MM.1S (cell line): ENCODE data around the gene ADAMTS2.

Experiments
- DNase-seq: peaks from one replicate; pipeline ENCODE4 v3.0.0-alpha.2; 2015
- H2AFZ ChIP-seq: fragments of 300-600 bp; sonication (generic); 2 replicates; pipeline ENCODE4 v1.6.0; 2016; ENCODE audit warnings: antibody characterized with exemption, low read length
- H3F3A ChIP-seq: fragments of 300-600 bp; sonication (generic); 2 replicates; pipeline ENCODE4 v1.6.1; 2016; ENCODE audit warnings: mild to moderate bottlenecking, antibody characterized with exemption, low read length, moderate library complexity, mixed read lengths; ENCODE audit not compliant: insufficient read depth
- H3K27ac ChIP-seq: fragments of 300-600 bp; sonication (generic); 2 replicates; pipeline ENCODE4 v1.5.1; 2016; ENCODE audit warnings: mild to moderate bottlenecking, low read length
- H3K27me3 ChIP-seq: fragments of 300-600 bp; sonication (generic); replicated peaks from 2 replicates; pipeline ENCODE4 v1.6.0; 2016; ENCODE audit warnings: low read length; ENCODE audit not compliant: insufficient read depth
- H3K36me3 ChIP-seq: fragments of 300-600 bp; sonication (generic); replicated peaks from 2 replicates; pipeline ENCODE4 v1.6.1; 2016; ENCODE audit warnings: mild to moderate bottlenecking, low read length, mixed read lengths; ENCODE audit not compliant: insufficient read depth
- H3K4me1 ChIP-seq: fragments of 300-600 bp; sonication (generic); 2 replicates; pipeline ENCODE4 v1.6.1; 2016; ENCODE audit warnings: low read length, mixed read lengths
- H3K4me2 ChIP-seq: fragments of 300-600 bp; sonication (generic); 2 replicates; pipeline ENCODE4 v1.6.0; 2016; ENCODE audit warnings: low read depth, low read length
- H3K4me3 ChIP-seq: fragments of 300-600 bp; sonication (generic); 2 replicates; pipeline ENCODE4 v1.5.1; 2016; ENCODE audit warnings: low read length, mixed read lengths
- H3K79me2 ChIP-seq: fragments of 300-600 bp; sonication (generic); 2 replicates; pipeline ENCODE4 v1.6.1; 2016; ENCODE audit warnings: mixed run types, low read length, mixed read lengths
- H3K9ac ChIP-seq: fragments of 300-600 bp; sonication (generic); 2 replicates; pipeline ENCODE4 v1.6.1; 2016; ENCODE audit warnings: low read length, mixed read lengths
- H3K9me2 ChIP-seq: fragments of 300-600 bp; sonication (generic); replicated peaks from 2 replicates; pipeline ENCODE4 v1.6.1; 2016; ENCODE audit warnings: mild to moderate bottlenecking, low read length, mixed read lengths; ENCODE audit not compliant: insufficient read depth
- H3K9me3 ChIP-seq: fragments of 300-600 bp; sonication (generic); replicated peaks from 2 replicates; pipeline ENCODE4 v1.6.1; 2016; ENCODE audit warnings: mild to moderate bottlenecking, low read length, mixed read lengths; ENCODE audit not compliant: insufficient read depth
- H4K20me1 ChIP-seq: fragments of 300-600 bp; sonication (generic); 2 replicates; pipeline ENCODE4 v1.6.1; 2016; ENCODE audit warnings: mild to moderate bottlenecking, low read length, moderate library complexity, mixed read lengths; ENCODE audit not compliant: insufficient read depth
- EZH2 ChIP-seq: fragments of 300-600 bp; sonication (generic); optimal IDR thresholded peaks from 2 replicates; pipeline ENCODE3; 2017; ENCODE audit warnings: low read depth, mild to moderate bottlenecking, antibody characterized with exemption, low read length, mixed read lengths
- EZH2phosphoT487 ChIP-seq: fragments of 300-600 bp; sonication (generic); IDR thresholded peaks from 2 replicates; pipeline ENCODE4 v1.6.1; 2018; ENCODE audit warnings: antibody characterized with exemption, low read length
- TF ChIP-seq, protein P1 (sequence below): fragments of 300-600 bp; sonication (generic); IDR thresholded peaks from 2 replicates; pipeline ENCODE4 v1.5.1; 2016; ENCODE audit warnings: antibody characterized with exemption, low read length, mixed read lengths

ADAMTS2 gene

DNA sequence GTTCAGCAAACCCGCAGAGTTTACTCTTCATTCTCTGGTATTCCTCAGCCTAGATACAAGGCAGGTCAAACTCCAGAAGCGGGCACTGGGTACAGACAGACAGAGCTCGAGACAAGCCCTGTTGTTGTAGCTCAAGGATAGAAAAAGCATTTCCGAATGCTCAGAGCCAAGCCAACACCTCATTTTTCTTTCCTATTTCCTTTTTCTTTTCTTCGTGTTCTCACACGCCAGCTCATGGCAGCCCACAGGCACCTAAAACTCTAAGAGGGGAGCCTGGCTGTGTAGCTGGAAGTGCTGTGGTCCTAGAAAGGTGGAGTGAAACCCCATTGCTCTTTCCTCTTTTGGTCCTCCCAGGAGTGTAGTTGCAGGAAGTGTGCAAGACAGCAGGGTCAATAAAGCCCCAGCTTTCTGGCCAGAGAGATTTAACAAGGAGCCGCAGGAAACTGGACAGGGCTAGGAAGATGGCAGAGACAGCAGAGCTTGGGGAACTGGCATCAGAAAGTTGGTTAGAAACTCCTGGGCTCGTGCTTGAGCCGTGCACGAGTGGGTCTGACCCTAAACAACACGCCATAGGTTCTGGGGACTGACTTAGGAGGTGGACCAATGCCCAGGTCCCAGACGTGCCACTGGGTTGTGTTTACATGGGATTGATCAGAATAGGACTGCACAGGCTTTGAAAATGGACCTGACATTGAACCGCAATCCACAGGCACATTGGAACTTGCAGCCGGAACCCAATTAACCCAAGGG is 41.6 kb downstream of the ADAMTS2 start:
- H3K4me3 ChIP-seq: no peak overlapping the region
- H3K9ac ChIP-seq: no peak overlapping the region
- TF ChIP-seq, protein P1, sequence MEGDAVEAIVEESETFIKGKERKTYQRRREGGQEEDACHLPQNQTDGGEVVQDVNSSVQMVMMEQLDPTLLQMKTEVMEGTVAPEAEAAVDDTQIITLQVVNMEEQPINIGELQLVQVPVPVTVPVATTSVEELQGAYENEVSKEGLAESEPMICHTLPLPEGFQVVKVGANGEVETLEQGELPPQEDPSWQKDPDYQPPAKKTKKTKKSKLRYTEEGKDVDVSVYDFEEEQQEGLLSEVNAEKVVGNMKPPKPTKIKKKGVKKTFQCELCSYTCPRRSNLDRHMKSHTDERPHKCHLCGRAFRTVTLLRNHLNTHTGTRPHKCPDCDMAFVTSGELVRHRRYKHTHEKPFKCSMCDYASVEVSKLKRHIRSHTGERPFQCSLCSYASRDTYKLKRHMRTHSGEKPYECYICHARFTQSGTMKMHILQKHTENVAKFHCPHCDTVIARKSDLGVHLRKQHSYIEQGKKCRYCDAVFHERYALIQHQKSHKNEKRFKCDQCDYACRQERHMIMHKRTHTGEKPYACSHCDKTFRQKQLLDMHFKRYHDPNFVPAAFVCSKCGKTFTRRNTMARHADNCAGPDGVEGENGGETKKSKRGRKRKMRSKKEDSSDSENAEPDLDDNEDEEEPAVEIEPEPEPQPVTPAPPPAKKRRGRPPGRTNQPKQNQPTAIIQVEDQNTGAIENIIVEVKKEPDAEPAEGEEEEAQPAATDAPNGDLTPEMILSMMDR: no peak
- TF ChIP-seq EZH2phosphoT487 (no peak), EZH2 (no peak)
- no peak overlapping the region for H2AFZ ChIP-seq
- H3K79me2 ChIP-seq: no peaks in the 10 kb centered on the region
- H3K4me1 ChIP-seq: no peaks in the 10 kb centered on the region
- H3F3A ChIP-seq: no peaks in the 10 kb centered on the region
- no peaks in the 10 kb centered on the region for H3K36me3 ChIP-seq
- H3K9me2 ChIP-seq: no peaks in the 10 kb centered on the region
- DNase-seq: no peak
- no peak overlapping the region for H3K27ac ChIP-seq
- no peaks in the 10 kb centered on the region for H3K9me3 ChIP-seq
- H3K4me2 ChIP-seq: no peak overlapping the region
- H3K27me3 ChIP-seq: peaks cover 6% of the 10 kb centered on the region; the same call in 1 of the 2 replicates
- H4K20me1 ChIP-seq: no peaks in the 10 kb centered on the region

DNA sequence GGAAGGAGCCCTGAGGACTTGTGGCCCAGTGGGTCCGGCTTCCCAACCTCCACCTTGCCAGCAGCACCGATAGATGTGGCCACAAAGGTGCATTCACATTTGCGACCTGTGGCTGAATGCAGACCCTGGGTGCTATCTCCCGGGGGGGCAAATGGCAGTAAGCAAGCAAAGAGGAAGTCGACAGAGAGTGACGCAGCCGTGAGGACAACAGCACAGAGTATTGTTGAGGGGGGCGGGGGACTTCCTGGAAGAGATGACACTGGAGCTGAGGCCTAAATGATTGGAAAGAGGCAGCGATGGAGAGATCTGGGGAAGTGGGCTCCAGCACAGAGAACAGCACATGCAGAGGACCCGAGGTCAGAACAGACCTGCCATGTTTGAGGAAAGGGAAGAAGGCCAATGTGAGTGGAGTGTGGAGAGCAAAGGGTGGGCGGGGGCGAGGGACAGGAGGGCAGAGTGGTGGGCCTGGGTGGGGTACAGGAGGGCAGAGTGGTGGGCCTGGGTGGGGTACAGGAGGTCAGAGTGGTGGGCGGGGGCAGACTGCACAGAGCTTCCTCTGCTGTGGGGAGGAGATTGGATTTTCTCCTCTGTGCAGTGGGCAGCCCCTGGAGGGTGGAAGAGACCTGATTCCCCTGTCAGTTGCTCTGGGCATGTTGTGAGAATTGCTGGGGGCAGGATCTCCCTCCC is 42.6 kb downstream of the ADAMTS2 start:
- H3K9me3 ChIP-seq: no peaks in the 10 kb centered on the region
- no peaks in the 10 kb centered on the region for H3K9me2 ChIP-seq
- no peak for TF ChIP-seq EZH2phosphoT487
- TF ChIP-seq, protein P1: no peak
- TF ChIP-seq EZH2: no peak
- no peak overlapping the region for H3K4me3 ChIP-seq
- H3K4me1 ChIP-seq: no peaks in the 10 kb centered on the region
- DNase-seq: no peak
- H4K20me1 ChIP-seq: no peaks in the 10 kb centered on the region
- H3K27ac ChIP-seq: no peak overlapping the region
- no peak overlapping the region for H3K4me2 ChIP-seq
- peaks cover 9% of the 10 kb centered on the region; the same call in 1 of the 2 replicates for H3K27me3 ChIP-seq
- H3K79me2 ChIP-seq: no peaks in the 10 kb centered on the region
- no peak overlapping the region for H2AFZ ChIP-seq
- no peak overlapping the region for H3K9ac ChIP-seq
- H3K36me3 ChIP-seq: no peaks in the 10 kb centered on the region
- no peaks in the 10 kb centered on the region for H3F3A ChIP-seq

- H3K36me3 ChIP-seq: no peaks in the 10 kb centered on the region
- no peak overlapping the region for H3K27ac ChIP-seq
- peaks cover 14% of the 10 kb centered on the region; the same call in 1 of the 2 replicates for H3K27me3 ChIP-seq
- no peaks in the 10 kb centered on the region for H4K20me1 ChIP-seq
- no peak overlapping the region for H3K9ac ChIP-seq
- no peak overlapping the region for H2AFZ ChIP-seq
- H3K9me2 ChIP-seq: no peaks in the 10 kb centered on the region
- H3K4me2 ChIP-seq: no peak overlapping the region
- no peaks in the 10 kb centered on the region for H3K4me1 ChIP-seq
- DNase-seq: no peak
- H3K79me2 ChIP-seq: no peaks in the 10 kb centered on the region
- TF ChIP-seq, protein P1: no peak
- TF ChIP-seq EZH2 (no peak), EZH2phosphoT487 (no peak)
- H3K9me3 ChIP-seq: no peaks in the 10 kb centered on the region
- no peaks in the 10 kb centered on the region for H3F3A ChIP-seq
- H3K4me3 ChIP-seq: no peak overlapping the region
Observed at GRCh38 chr5:179301796-179302195, 43.5 kb downstream of the ADAMTS2 start.
